Panc1 (cell line): ENCODE results near the gene RAD9A.

Experiments
- CTCF ChIP-seq: fragments of 450-650 bp; IDR thresholded peaks from 2 replicates; pipeline ENCODE4 v1.5.1; 2017; ENCODE audit warnings: mild to moderate bottlenecking
- POLR2AphosphoS5 ChIP-seq: IDR thresholded peaks from 2 replicates; pipeline ENCODE4 v1.6.1; 2012; ENCODE audit warnings: mild to moderate bottlenecking, low read depth, low read length, moderate library complexity
- REST ChIP-seq, 2 experiments: IDR thresholded peaks; 2 replicates each; pipeline ENCODE4 v1.6.1; 2011 to 2012; ENCODE audit warnings: low read depth in 2 of 2, control low read depth in 1 of 2, low read length in 1 of 2, mild to moderate bottlenecking in 1 of 2, moderate library complexity in 1 of 2; ENCODE audit not compliant: insufficient read depth in 1 of 2
- SIN3A ChIP-seq: IDR thresholded peaks from 2 replicates; pipeline ENCODE4 v1.6.1; 2012; ENCODE audit warnings: low read depth, mild to moderate bottlenecking, low read length, moderate library complexity, borderline replicate concordance; ENCODE audit not compliant: insufficient read depth

- TF ChIP-seq CTCF (no peak), POLR2AphosphoS5 (no peak), SIN3A (no peak), REST (IDR thresholded peaks at IDR 0.05; ENCODE audit: insufficient read depth in 1 of 2, low read depth in 2 of 2, low read length in 1 of 2) (no peak)
These were observed 5.0 kb downstream of the RAD9A start for GRCh38 chr11:67396587-67397389.
